ENCODE results near the gene TNIP3. TPM values are rescaled to one million over a fixed set of nuclear protein-coding genes. Genes with fewer than 3 reads are reported as not detected.
A peak's percentile ranks its signal among the peaks of the same experiment; 100 is the strongest.

TNIP3 gene
- total and polyA plus RNA-seq, 2 donors (not counting 1 experiment from before 2014, with no cell fraction given) = 0.50 to 0.51 TPM

DNA sequence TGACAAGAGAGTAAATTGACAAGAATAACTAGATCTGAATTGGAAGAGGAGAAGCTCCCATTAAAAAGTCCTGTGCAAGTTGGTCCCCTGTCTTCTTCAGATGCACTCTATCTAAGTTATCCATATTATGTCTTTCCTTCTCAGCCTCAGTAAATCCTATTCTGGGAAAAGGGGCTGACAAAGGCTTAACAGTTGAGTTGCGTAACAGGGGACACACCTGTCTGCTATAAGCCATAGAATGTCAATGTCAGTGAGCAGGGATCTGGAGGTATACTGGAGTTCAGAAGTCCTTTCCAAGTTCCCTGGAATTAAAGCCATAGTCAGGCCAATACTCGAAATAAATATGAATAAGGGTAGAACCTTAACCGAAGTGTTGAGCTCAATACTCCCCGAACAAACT lies 26.3 kb upstream of the TNIP3 start:
- H3K79me2 ChIP-seq (ENCODE audit: control insufficient read depth, insufficient read depth, low read length) = no peaks in the 10 kb centered on the region
- no peaks in the 10 kb centered on the region for H4K20me1 ChIP-seq (ENCODE audit: control insufficient read depth, extremely low read depth, insufficient read depth, low read length)
- H3K36me3 ChIP-seq (ENCODE audit: control insufficient read depth, insufficient read depth, low read length) = no peaks in the 10 kb centered on the region
- no peak overlapping the region for H3K4me3 ChIP-seq (replicated peaks in 1 of 4; ENCODE audit: control extremely low read depth in 1 of 4, insufficient read depth in 1 of 4, low read depth in 3 of 4, low read length in 4 of 4)
- no peak overlapping the region for H2AFZ ChIP-seq (ENCODE audit: low read length)
- DNase-seq (ENCODE audit: low read depth in 2 of 2) = no peak
- no peaks in the 10 kb centered on the region for H3K9me3 ChIP-seq (ENCODE audit: control insufficient read depth, insufficient read depth, low read depth, low read length)
- no peaks in the 10 kb centered on the region for H3K4me1 ChIP-seq (ENCODE audit: control insufficient read depth, extremely low read depth, insufficient read depth, low read length)
- no peak for TF ChIP-seq EZH2 (IDR thresholded peaks at IDR 0.05; ENCODE audit: low read length, missing control alignments)
- TF ChIP-seq, protein P1, sequence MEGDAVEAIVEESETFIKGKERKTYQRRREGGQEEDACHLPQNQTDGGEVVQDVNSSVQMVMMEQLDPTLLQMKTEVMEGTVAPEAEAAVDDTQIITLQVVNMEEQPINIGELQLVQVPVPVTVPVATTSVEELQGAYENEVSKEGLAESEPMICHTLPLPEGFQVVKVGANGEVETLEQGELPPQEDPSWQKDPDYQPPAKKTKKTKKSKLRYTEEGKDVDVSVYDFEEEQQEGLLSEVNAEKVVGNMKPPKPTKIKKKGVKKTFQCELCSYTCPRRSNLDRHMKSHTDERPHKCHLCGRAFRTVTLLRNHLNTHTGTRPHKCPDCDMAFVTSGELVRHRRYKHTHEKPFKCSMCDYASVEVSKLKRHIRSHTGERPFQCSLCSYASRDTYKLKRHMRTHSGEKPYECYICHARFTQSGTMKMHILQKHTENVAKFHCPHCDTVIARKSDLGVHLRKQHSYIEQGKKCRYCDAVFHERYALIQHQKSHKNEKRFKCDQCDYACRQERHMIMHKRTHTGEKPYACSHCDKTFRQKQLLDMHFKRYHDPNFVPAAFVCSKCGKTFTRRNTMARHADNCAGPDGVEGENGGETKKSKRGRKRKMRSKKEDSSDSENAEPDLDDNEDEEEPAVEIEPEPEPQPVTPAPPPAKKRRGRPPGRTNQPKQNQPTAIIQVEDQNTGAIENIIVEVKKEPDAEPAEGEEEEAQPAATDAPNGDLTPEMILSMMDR (conservative IDR thresholded peaks at IDR 0.05 in 1 of 2, IDR thresholded peaks at IDR 0.05 in 1 of 2; ENCODE audit: low read depth in 1 of 2, low read length in 2 of 2) = no peak
- H3K4me2 ChIP-seq (ENCODE audit: extremely low read depth, insufficient read depth, low read length) = no peak overlapping the region
- H3K27ac ChIP-seq (ENCODE audit: insufficient read depth, low read length) = no peak overlapping the region
- H3K9ac ChIP-seq (ENCODE audit: insufficient read depth, low read length) = no peak overlapping the region
- H3K27me3 ChIP-seq (ENCODE audit: control insufficient read depth, insufficient read depth, low read length) = no peaks in the 10 kb centered on the region

DNA sequence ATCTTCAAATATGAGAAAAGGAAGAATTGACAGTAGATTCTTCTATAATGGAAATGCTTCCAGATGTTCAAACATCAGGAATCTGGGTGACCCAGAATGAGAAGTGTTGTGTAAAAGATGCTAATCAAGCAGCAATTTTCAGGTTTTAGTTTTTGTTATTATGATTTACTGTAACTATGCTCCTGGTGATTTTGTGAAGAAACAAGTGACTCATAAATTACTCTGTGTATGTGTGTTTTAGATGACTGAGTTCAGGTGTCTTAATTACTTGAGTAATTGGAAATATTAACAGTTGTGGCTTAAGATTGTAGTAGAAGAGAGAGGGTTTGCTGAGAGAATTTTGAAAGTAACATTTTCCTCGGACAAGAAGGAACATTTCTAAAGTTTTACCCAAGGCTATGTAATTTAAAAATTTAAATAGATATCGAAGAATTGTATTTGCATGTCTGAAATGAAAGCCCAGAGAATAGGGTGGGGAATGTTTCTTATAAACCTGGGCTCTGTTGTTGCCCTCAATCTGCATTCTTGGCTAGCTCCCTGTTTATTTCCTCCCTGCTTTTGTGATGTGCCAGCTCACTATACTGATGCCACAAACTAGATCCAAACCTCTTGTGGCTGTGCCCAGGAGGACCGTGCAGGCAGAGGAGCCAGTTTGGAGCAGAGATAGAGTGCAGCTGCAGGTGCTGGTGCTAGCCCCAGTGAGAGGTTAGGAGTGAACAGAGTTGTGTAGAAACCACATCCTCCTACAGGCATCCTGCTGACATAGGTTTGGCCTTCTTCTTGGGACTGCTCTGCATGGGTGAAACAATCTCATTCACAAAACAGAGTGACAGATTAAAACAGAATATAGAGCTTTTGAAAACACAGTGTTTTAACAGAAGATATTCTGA lies 25.4 kb upstream of the TNIP3 start:
- Histone ChIP-seq H3K9ac (ENCODE audit: insufficient read depth, low read length) (no peak overlapping the region), H3K4me2 (ENCODE audit: extremely low read depth, insufficient read depth, low read length) (no peak overlapping the region), H3K36me3 (ENCODE audit: control insufficient read depth, insufficient read depth, low read length) (no peaks in the 10 kb centered on the region), H3K79me2 (ENCODE audit: control insufficient read depth, insufficient read depth, low read length) (no peaks in the 10 kb centered on the region), H3K27me3 (ENCODE audit: control insufficient read depth, insufficient read depth, low read length) (no peaks in the 10 kb centered on the region), H2AFZ (ENCODE audit: low read length) (no peak overlapping the region), H3K4me1 (ENCODE audit: control insufficient read depth, extremely low read depth, insufficient read depth, low read length) (no peaks in the 10 kb centered on the region), H3K4me3 (replicated peaks in 1 of 4; ENCODE audit: control extremely low read depth in 1 of 4, insufficient read depth in 1 of 4, low read depth in 3 of 4, low read length in 4 of 4) (no peak overlapping the region), H3K9me3 (ENCODE audit: control insufficient read depth, insufficient read depth, low read depth, low read length) (no peaks in the 10 kb centered on the region), H4K20me1 (ENCODE audit: control insufficient read depth, extremely low read depth, insufficient read depth, low read length) (no peaks in the 10 kb centered on the region), H3K27ac (ENCODE audit: insufficient read depth, low read length) (no peak overlapping the region)
- TF ChIP-seq, protein P1 (conservative IDR thresholded peaks at IDR 0.05 in 1 of 2, IDR thresholded peaks at IDR 0.05 in 1 of 2; ENCODE audit: low read depth in 1 of 2, low read length in 2 of 2) = no peak
- TF ChIP-seq EZH2 (IDR thresholded peaks at IDR 0.05; ENCODE audit: low read length, missing control alignments) = no peak
- DNase-seq (ENCODE audit: low read depth in 2 of 2) = no peak

DNA sequence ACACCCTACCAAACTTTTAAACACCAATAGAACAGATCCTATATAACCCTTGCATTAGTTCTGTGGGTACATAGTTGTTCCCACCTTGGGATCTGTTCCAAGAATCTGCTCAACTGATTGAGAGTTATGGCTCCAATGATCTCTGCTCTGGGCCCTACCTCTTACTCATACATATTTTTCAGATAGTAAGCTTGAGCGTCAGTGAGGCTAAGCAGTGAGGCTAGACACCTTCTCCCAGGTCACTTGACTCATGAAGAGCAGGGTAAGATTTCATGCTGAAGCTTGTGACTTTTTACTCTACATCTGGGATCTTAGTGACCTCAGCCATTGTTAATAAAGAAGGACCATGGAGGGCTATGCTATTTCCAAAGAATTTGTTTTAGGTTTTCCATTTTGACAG lies 23.1 kb upstream of the TNIP3 start:
- H3K4me2 ChIP-seq (ENCODE audit: extremely low read depth, insufficient read depth, low read length) = no peak overlapping the region
- H3K79me2 ChIP-seq (ENCODE audit: control insufficient read depth, insufficient read depth, low read length) = no peaks in the 10 kb centered on the region
- no peak overlapping the region for H3K9ac ChIP-seq (ENCODE audit: insufficient read depth, low read length)
- H3K9me3 ChIP-seq (ENCODE audit: control insufficient read depth, insufficient read depth, low read depth, low read length) = no peaks in the 10 kb centered on the region
- H3K27me3 ChIP-seq (ENCODE audit: control insufficient read depth, insufficient read depth, low read length) = no peaks in the 10 kb centered on the region
- DNase-seq (ENCODE audit: low read depth in 2 of 2) = peak in 1 of 2 donors; percentile 14
- H3K27ac ChIP-seq (ENCODE audit: insufficient read depth, low read length) = no peak overlapping the region
- H3K36me3 ChIP-seq (ENCODE audit: control insufficient read depth, insufficient read depth, low read length) = no peaks in the 10 kb centered on the region
- no peaks in the 10 kb centered on the region for H4K20me1 ChIP-seq (ENCODE audit: control insufficient read depth, extremely low read depth, insufficient read depth, low read length)
- peaks cover 3% of the 10 kb centered on the region for H3K4me1 ChIP-seq (ENCODE audit: control insufficient read depth, extremely low read depth, insufficient read depth, low read length)
- no peak overlapping the region for H2AFZ ChIP-seq (ENCODE audit: low read length)
- TF ChIP-seq, protein P1 (conservative IDR thresholded peaks at IDR 0.05 in 1 of 2, IDR thresholded peaks at IDR 0.05 in 1 of 2; ENCODE audit: low read depth in 1 of 2, low read length in 2 of 2) = no peak
- no peak for TF ChIP-seq EZH2 (IDR thresholded peaks at IDR 0.05; ENCODE audit: low read length, missing control alignments)
- no peak overlapping the region for H3K4me3 ChIP-seq (replicated peaks in 1 of 4; ENCODE audit: control extremely low read depth in 1 of 4, insufficient read depth in 1 of 4, low read depth in 3 of 4, low read length in 4 of 4)
